Upper lobe of right lung (tissue), 1 donor: ENCODE measurements around the gene CAMK1D. TPM values are rescaled to one million over a fixed set of nuclear protein-coding genes. Genes with fewer than 3 reads are reported as not detected.

Experiments
- ATAC-seq: fragments of 200-7000 bp; cut with Tn5 transposase; one replicate; pipeline ENCODE4 v1.9.1; 2020; ENCODE audit warnings: mild to moderate bottlenecking, moderate library complexity
- DNase-seq: peaks from one replicate; pipeline ENCODE4 v3.0.0-alpha.2; 2020
- H3K27ac ChIP-seq: fragments of 200-600 bp; one replicate; pipeline ENCODE4 v1.8.0; 2022
- H3K27me3 ChIP-seq: fragments of 200-600 bp; one replicate; pipeline ENCODE4 v1.8.0; 2022; ENCODE audit warnings: mild to moderate bottlenecking
- H3K36me3 ChIP-seq: fragments of 200-600 bp; one replicate; pipeline ENCODE4 v1.8.0; 2022
- H3K4me1 ChIP-seq: fragments of 200-600 bp; one replicate; pipeline ENCODE4 v1.8.0; 2022
- H3K4me3 ChIP-seq: fragments of 200-600 bp; one replicate; pipeline ENCODE4 v1.8.0; 2022; ENCODE audit warnings: mild to moderate bottlenecking
- H3K9me3 ChIP-seq: fragments of 200-600 bp; one replicate; pipeline ENCODE4 v1.8.0; 2022
- CTCF ChIP-seq: fragments of 200-600 bp; IDR thresholded peaks from one replicate; pipeline ENCODE4 v1.8.0; 2022; ENCODE audit warnings: antibody characterized with exemption
- intact Hi-C: fragments of 100-400 bp; cut with DNase I; formaldehyde crosslinking; loops from one replicate; pipeline ENCODE4 v1.11.0; 2022
- microRNA-seq: library from miRNA; unstranded; fragments of <30 nt; microRNA quantifications from one replicate; pipeline ENCODE4 v1.2.0, GENCODE V29; 2020; ENCODE audit warnings: borderline microRNAs expressed
- total RNA-seq: library from RNA; stranded (reverse); fragmentation: NEBNext Ultra II Directional; extraction: Animal tissue kit (Norgen Biotek cat#: 25700); gene quantifications from one replicate; pipeline ENCODE4 v1.2.1, GENCODE V29; 2021
- donor health status: DM: no; HTN: yes; CAD: no; lungs with severe emphysema.

The CAMK1D gene
- total RNA-seq, 1 donor from 2014 or later: 17.1 TPM

- no peaks in the 10 kb centered on the region for H3K27me3 ChIP-seq
- ATAC-seq (no peak), DNase-seq (no peak)
- TF ChIP-seq CTCF: no peak
- intact Hi-C loops: no loop called here
- no peaks in the 10 kb centered on the region for H3K36me3 ChIP-seq
- H3K27ac ChIP-seq: no peak overlapping the region
- H3K9me3 ChIP-seq: no peaks in the 10 kb centered on the region
- peaks cover 8% of the 10 kb centered on the region for H3K4me1 ChIP-seq
- no peak overlapping the region for H3K4me3 ChIP-seq
Observed at GRCh38 chr10:12877150-12877549, 527.8 kb downstream of the CAMK1D start.

- Histone ChIP-seq H3K27me3 (peaks cover 4% of the 10 kb centered on the region), H3K27ac (no peak overlapping the region), H3K9me3 (no peaks in the 10 kb centered on the region), H3K4me3 (no peak overlapping the region), H3K36me3 (no peaks in the 10 kb centered on the region), H3K4me1 (peaks cover 5% of the 10 kb centered on the region)
- intact Hi-C loops: no loop called here
- ATAC-seq: no peak
- no peak for TF ChIP-seq CTCF
- no peak for DNase-seq
Observed at GRCh38 chr10:12880423-12880822, 531.1 kb downstream of the CAMK1D start.

DNA sequence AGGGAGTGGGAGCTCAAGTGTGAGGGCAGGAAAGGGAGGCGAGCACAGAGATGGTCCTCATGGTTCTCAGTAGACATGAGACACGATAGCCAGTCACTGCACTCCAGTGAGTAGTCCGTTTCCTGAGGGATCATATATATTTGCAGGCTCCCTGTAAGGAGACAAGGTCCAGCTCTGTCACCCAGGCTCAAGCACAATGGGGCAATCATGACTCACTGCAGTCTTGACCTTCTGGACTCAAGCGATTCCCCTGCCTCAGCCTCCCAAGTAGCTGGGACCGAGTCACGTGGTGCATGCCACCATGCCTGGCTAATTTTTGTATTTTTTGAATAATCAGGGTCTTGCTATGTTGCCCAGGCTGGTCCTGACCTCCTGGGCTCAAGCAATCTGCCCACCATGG lies 535.5 kb downstream of the CAMK1D start:
- Histone ChIP-seq H3K4me3 (no peak overlapping the region), H3K4me1 (no peaks in the 10 kb centered on the region), H3K27me3 (peaks cover 4% of the 10 kb centered on the region), H3K36me3 (no peaks in the 10 kb centered on the region), H3K9me3 (no peaks in the 10 kb centered on the region), H3K27ac (no peak overlapping the region)
- TF ChIP-seq CTCF: no peak
- ATAC-seq (no peak), DNase-seq (no peak)
- intact Hi-C loops: no loop called here

Small RNA genes within 50 kb of the gene (microRNA-seq; reads per million reads assigned to microRNA genes)
- gene MIR4480 (not detected), gene MIR4481 (not detected), gene MIR548Q (not detected)

Other genes starting within 250 kb of the CAMK1D start
- 3.9 TPM for gene SEC61A2, start 219.9 kb upstream of the CAMK1D start, total RNA-seq
- 49.9 TPM for gene NUDT5, start 153.7 kb upstream of the CAMK1D start, total RNA-seq
- gene CDC123, start 153.4 kb upstream of the CAMK1D start, total RNA-seq: 44.3 TPM